MCF 10A (cell line): ENCODE results near the gene ZMYND10. TPM values are rescaled to one million over a fixed set of nuclear protein-coding genes. Genes with fewer than 3 reads are reported as not detected.
A peak's percentile ranks its signal among the peaks of the same experiment; 100 is the strongest.

Experiments used
- BruUV-seq: library from RNA; stranded (reverse); fragments of 400-500 nt; replicated peaks from 2 replicates; lab custom pipeline; 2021; lab: Mats Ljungman, UMichigan
- CTCF ChIA-PET: fragments of 300-600 bp; sonication (Branson Sonifier 250); formaldehyde crosslinking; extraction: SDS; loops from one replicate; lab custom pipeline; 2021; ENCODE audit warnings: antibody characterized with exemption, inconsistent platforms; lab: Yijun Ruan, JAX
- POLR2A ChIA-PET: fragments of 300-600, 350-650 bp; sonication (Branson Sonifier 250); formaldehyde crosslinking; extraction: SDS; loops from one replicate; lab custom pipeline; 2020; ENCODE audit warnings: antibody characterized with exemption, inconsistent platforms; lab: Yijun Ruan, JAX
- DNase-seq: peaks from one replicate; pipeline ENCODE4 v3.0.0-alpha.2; 2018; ENCODE audit not compliant: unreplicated experiment
- H3K27ac Mint-ChIP-seq: one replicate; pipeline ENCODE4 v1.8.0; 2022; ENCODE audit warnings: mild to moderate bottlenecking, low read depth, mixed read lengths; ENCODE audit not compliant: unreplicated experiment
- H3K27me3 Mint-ChIP-seq: one replicate; pipeline ENCODE4 v1.8.0; 2022; ENCODE audit warnings: mixed read lengths; ENCODE audit not compliant: insufficient read depth, unreplicated experiment
- H3K36me3 Mint-ChIP-seq: one replicate; pipeline ENCODE4 v1.8.0; 2022; ENCODE audit warnings: mild to moderate bottlenecking, moderate library complexity, mixed read lengths; ENCODE audit not compliant: insufficient read depth, unreplicated experiment
- H3K4me1 Mint-ChIP-seq: one replicate; pipeline ENCODE4 v1.8.0; 2022; ENCODE audit warnings: mixed read lengths; ENCODE audit not compliant: insufficient read depth, unreplicated experiment
- H3K4me3 Mint-ChIP-seq: one replicate; pipeline ENCODE4 v1.8.0; 2022; ENCODE audit warnings: mild to moderate bottlenecking, moderate library complexity, mixed read lengths; ENCODE audit not compliant: unreplicated experiment
- H3K9me3 Mint-ChIP-seq: one replicate; pipeline ENCODE4 v1.8.0; 2022; ENCODE audit warnings: mixed read lengths; ENCODE audit not compliant: unreplicated experiment
- CTCF ChIP-seq: fragments of 200-600 bp; IDR thresholded peaks from one replicate; pipeline ENCODE4 v1.8.0; 2022; ENCODE audit warnings: antibody characterized with exemption, mild to moderate bottlenecking; ENCODE audit not compliant: unreplicated experiment
- intact Hi-C: fragments of 100-400 bp; cut with micrococcal nuclease; formaldehyde crosslinking; loops from 2 replicates; pipeline ENCODE4 v1.14.1; 2022
- total RNA-seq: library from RNA; stranded (reverse); gene quantifications from 2 replicates; pipeline ENCODE4 v1.2.3, GENCODE V29; 2022

The ZMYND10 gene
- total RNA-seq, 1 experiment from 2014 or later = 0.68 TPM

- H3K4me1 Mint-ChIP-seq = peaks cover 12% of the 10 kb centered on the region
- ChIA-PET POLR2A (interaction anchor here (0.6 to 5.0 kb wide), 5 partner anchors 14 to 1670 kb away, joined by 3 to 25 read pairs (median 5); partner anchors contain the start of genes HYAL3, IFRD2 and NAA80), CTCF (interaction anchor here (0.9 to 3.9 kb wide), 4 partner anchors 7 to 56 kb away, joined by 3 to 38 read pairs (median 26); partner anchors contain the start of genes HYAL3, IFRD2 and NAA80)
- TF ChIP-seq CTCF = no peak
- intact Hi-C loops = no loop called here
- BruUV-seq = no TSS peak
- no peaks in the 10 kb centered on the region for H3K36me3 Mint-ChIP-seq
- no peak overlapping the region for H3K4me3 Mint-ChIP-seq
- DNase-seq = no peak
- no peaks in the 10 kb centered on the region for H3K27me3 Mint-ChIP-seq
- H3K9me3 Mint-ChIP-seq = no peaks in the 10 kb centered on the region
- no peak overlapping the region for H3K27ac Mint-ChIP-seq
Observed at GRCh38 chr3:50322115-50322385, 23.5 kb downstream of the ZMYND10 start.

- Mint-ChIP-seq H3K4me3 (peak overlapping the region; percentile 80), H3K9me3 (no peaks in the 10 kb centered on the region), H3K27me3 (no peaks in the 10 kb centered on the region), H3K27ac (peak overlapping the region; percentile 98), H3K36me3 (peaks cover under 1% of the 10 kb centered on the region), H3K4me1 (peaks cover 17% of the 10 kb centered on the region)
- no TSS peak for BruUV-seq
- intact Hi-C loops = loop anchor here (1.0 kb wide), 1 partner anchor 22 kb away; the partner anchor contains the start of genes HYAL3 and NAA80
- POLR2A ChIA-PET = interaction anchor here (0.6 to 5.0 kb wide), 6 partner anchors 15 to 1671 kb away, joined by 3 to 25 read pairs (median 8); partner anchors contain the start of genes HYAL3, IFRD2 and NAA80
- peak; percentile 38 for TF ChIP-seq CTCF
- CTCF ChIA-PET = interaction anchor here (0.6 to 3.9 kb wide), 7 partner anchors 19 to 1179 kb away, joined by 3 to 38 read pairs (median 3); partner anchors contain the start of genes HYAL3, IFRD2 and NAA80
- peak; percentile 89 for DNase-seq
Observed at GRCh38 chr3:50321336-50322114, 24.0 kb downstream of the ZMYND10 start.

- no peaks in the 10 kb centered on the region for H3K27me3 Mint-ChIP-seq
- no peak for TF ChIP-seq CTCF
- no TSS peak for BruUV-seq
- ChIA-PET POLR2A (interaction anchor here (0.6 to 5.0 kb wide), 6 partner anchors 11 to 29 kb away, joined by 3 to 25 read pairs (median 8); partner anchors contain the start of genes HYAL3, IFRD2 and NAA80), CTCF (interaction anchor here (0.6 to 1.3 kb wide), 5 partner anchors 14 to 1179 kb away, joined by 3 to 4 read pairs (median 3); no protein-coding TSS in a partner anchor)
- H3K36me3 Mint-ChIP-seq = peaks cover 6% of the 10 kb centered on the region
- H3K4me3 Mint-ChIP-seq = peak overlapping the region; percentile 80
- peak overlapping the region; percentile 98 for H3K27ac Mint-ChIP-seq
- peak; percentile 68 for DNase-seq
- H3K9me3 Mint-ChIP-seq = no peaks in the 10 kb centered on the region
- intact Hi-C loops = loop anchor here (1.0 kb wide), 1 partner anchor 22 kb away; the partner anchor contains the start of genes HYAL3 and NAA80
- peaks cover 22% of the 10 kb centered on the region for H3K4me1 Mint-ChIP-seq
Observed at GRCh38 chr3:50320853-50321335, 24.6 kb downstream of the ZMYND10 start.
